HepG2 (cell line): ENCODE results near the gene TNKS1BP1. TPM values are rescaled to one million over a fixed set of nuclear protein-coding genes. Genes with fewer than 3 reads are reported as not detected.
A peak's percentile ranks its signal among the peaks of the same experiment; 100 is the strongest.

Experiments used
- ATAC-seq: fragments of 200-7000 bp; cut with Tn5 transposase; 3 replicates; pipeline ENCODE4 v1.9.1; 2020; ENCODE audit warnings: mild to moderate bottlenecking, moderate library complexity
- BruUV-seq: library from RNA; stranded (reverse); fragments of 400-500 nt; replicated peaks from 2 replicates; lab custom pipeline; 2021; lab: Mats Ljungman, UMichigan
- CTCF ChIA-PET: fragments of 300-600 bp; formaldehyde crosslinking; extraction: SDS; loops from one replicate; lab custom pipeline; 2021; ENCODE audit warnings: low total read pairs, inconsistent platforms, low intra/inter-chr PET ratio; lab: Yijun Ruan, JAX
- POLR2A ChIA-PET: fragments of 350-600 bp; sonication (Branson Sonifier 250); formaldehyde crosslinking; loops from one replicate; lab custom pipeline; 2020; ENCODE audit warnings: antibody characterized with exemption, inconsistent platforms; lab: Yijun Ruan, JAX
- DNase-seq: peaks from one replicate; pipeline ENCODE4 v3.0.0-alpha.2; 2015; ENCODE audit warnings: low spot score
- FAIRE-seq: peaks from 3 replicates; lab custom pipeline; 2011; peaks lifted over from hg19 to GRCh38; lab: Jason Lieb, UNC
- H2AFZ ChIP-seq: one replicate; pipeline ENCODE4 v1.6.1; 2011; ENCODE audit warnings: low read length, inconsistent platforms
- H3K27ac ChIP-seq: fragments of 300-600 bp; 3 replicates; pipeline ENCODE4 v1.8.0; 2011; ENCODE audit warnings: mixed run types, mild to moderate bottlenecking, mixed read lengths, low read length, inconsistent platforms; ENCODE audit not compliant: insufficient read depth; ENCODE audit errors: extremely low read length
- H3K27me3 ChIP-seq, 2 experiments: fragments of 200-600 bp in 1 of 2; 2 replicates in 1 of 2; 3 replicates in 1 of 2; pipeline versions ENCODE4 v1.6.0 to v1.8.0; 2011; ENCODE audit warnings: low read length in 2 of 2, mild to moderate bottlenecking in 2 of 2, moderate library complexity in 2 of 2, inconsistent platforms in 1 of 2; ENCODE audit not compliant: insufficient read depth in 2 of 2, control insufficient read depth in 1 of 2
- H3K36me3 ChIP-seq, 2 experiments: fragments of 200-600 bp in 1 of 2; replicated peaks in 1 of 2; 2 replicates in 1 of 2; 3 replicates in 1 of 2; pipeline versions ENCODE4 v1.5.1 to v1.8.0; 2011; ENCODE audit warnings: low read length in 2 of 2, inconsistent platforms in 1 of 2; ENCODE audit not compliant: insufficient read depth in 2 of 2, control insufficient read depth in 1 of 2
- H3K4me1 ChIP-seq: 2 replicates; pipeline ENCODE4 v1.5.1; 2012; ENCODE audit warnings: low read length, inconsistent platforms; ENCODE audit not compliant: insufficient read depth
- H3K4me2 ChIP-seq: 2 replicates; pipeline ENCODE4 v1.6.0; 2011; ENCODE audit warnings: low read depth, low read length, inconsistent platforms
- H3K4me3 ChIP-seq, 3 experiments: fragments of 200-600 bp in 1 of 3; sonication (generic), shearing (Covaris generic) in 1 of 3; replicated peaks in 1 of 3; 2 replicates each; pipeline ENCODE4 v1.5.1; 2011 to 2016; ENCODE audit warnings: low read length in 3 of 3, inconsistent platforms in 2 of 3, low read depth in 2 of 3, mild to moderate bottlenecking in 2 of 3, control low read depth in 1 of 3, mixed read lengths in 1 of 3; ENCODE audit not compliant: insufficient read depth in 1 of 3
- H3K79me2 ChIP-seq: one replicate; pipeline ENCODE4 v1.6.1; 2011; ENCODE audit warnings: low read length, inconsistent platforms; ENCODE audit not compliant: insufficient read depth
- H3K9ac ChIP-seq: 2 replicates; pipeline ENCODE4 v1.6.0; 2011; ENCODE audit warnings: mild to moderate bottlenecking, low read depth, low read length, inconsistent platforms; ENCODE audit not compliant: insufficient read depth
- H3K9me3 ChIP-seq: 2 replicates; pipeline ENCODE4 v1.5.1; 2012; ENCODE audit warnings: mild to moderate bottlenecking, low read length
- H4K20me1 ChIP-seq: 2 replicates; pipeline ENCODE4 v1.6.0; 2011; ENCODE audit warnings: inconsistent platforms, mild to moderate bottlenecking, low read length, moderate library complexity; ENCODE audit not compliant: insufficient read depth
- ATF1 ChIP-seq: IDR thresholded peaks from 2 replicates; pipeline ENCODE4 v1.6.1; 2016; ENCODE audit warnings: mild to moderate bottlenecking, control low read depth
- ATF7 ChIP-seq, 2 experiments: fragments of 450-650 bp in 1 of 2; sonication (generic) in 1 of 2; formaldehyde crosslinking in 1 of 2; IDR thresholded peaks; 2 replicates each; pipeline versions ENCODE4 v1.4.0 to v1.6.1; 2016 to 2020; ENCODE audit warnings: antibody characterized with exemption in 1 of 2, mild to moderate bottlenecking in 1 of 2, missing genetic modification reagents in 1 of 2
- CEBPB ChIP-seq: IDR thresholded peaks from 2 replicates; pipeline ENCODE4 v1.6.1; 2011; ENCODE audit warnings: low read depth, low read length, improper control_type of control experiment, borderline replicate concordance
- DNMT1 ChIP-seq: sonication (generic); formaldehyde crosslinking; IDR thresholded peaks from 2 replicates; pipeline ENCODE4 v1.5.1; 2020; ENCODE audit warnings: mild to moderate bottlenecking, missing genetic modification reagents
- FUBP1 ChIP-seq: sonication (generic); formaldehyde crosslinking; IDR thresholded peaks from 2 replicates; pipeline ENCODE4 v1.5.1; 2020; ENCODE audit warnings: missing genetic modification reagents, mild to moderate bottlenecking, borderline replicate concordance
- SNAI1 ChIP-seq: sonication (generic); formaldehyde crosslinking; IDR thresholded peaks from 2 replicates; pipeline ENCODE4 v1.5.0; 2020; ENCODE audit warnings: mild to moderate bottlenecking, missing genetic modification reagents, borderline replicate concordance
- STAT5B ChIP-seq: sonication (generic); formaldehyde crosslinking; IDR thresholded peaks from 2 replicates; pipeline ENCODE4 v1.4.0; 2020; ENCODE audit warnings: missing genetic modification reagents
- TBX2 ChIP-seq: sonication (generic); formaldehyde crosslinking; IDR thresholded peaks from 2 replicates; pipeline ENCODE4 v1.5.0; 2020; ENCODE audit warnings: missing genetic modification reagents, mild to moderate bottlenecking, borderline replicate concordance
- ZNF317 ChIP-seq: sonication (generic); formaldehyde crosslinking; IDR thresholded peaks from 2 replicates; pipeline ENCODE4 v1.5.0; 2020; ENCODE audit warnings: mild to moderate bottlenecking, missing genetic modification reagents
- ZSCAN20 ChIP-seq: sonication (generic); formaldehyde crosslinking; IDR thresholded peaks from 2 replicates; pipeline ENCODE4 v1.4.0; 2020; ENCODE audit warnings: missing genetic modification reagents, mild to moderate bottlenecking, borderline replicate concordance
- WGBS: methylation state at CpG from one replicate; pipeline ENCODE4 v1.1.6; 2017; ENCODE audit warnings: low lambda C conversion rate; 5-methylcytosine and 5-hydroxymethylcytosine counted together
- in situ Hi-C: cut with HindIII; loops from 2 replicates; pipeline ENCODE4 v1.10.0; 2017; ENCODE audit warnings: low pct_unique_long_range_greater_than_20kb; ENCODE audit not compliant: extremely low pct_ligation_motif_present
- intact Hi-C: fragments of 100-400 bp; cut with micrococcal nuclease; formaldehyde crosslinking; loops from one replicate; pipeline ENCODE4 v1.10.0; 2022; ENCODE audit not compliant: unreplicated experiment
- polyA plus RNA-seq, 8 experiments: library from polyadenylated mRNA; depleted of rRNA in 3 of 8; stranded (reverse) in 7 of 8; unstranded in 1 of 8; fragments of >200 nt; fragmentation: Illumina TruSeq in 4 of 8; extraction: Trizol in 4 of 8; gene quantifications; 2 replicates each; pipeline versions ENCODE4 v1.2.1 to v1.2.3, GENCODE V29; 2011 to 2016; ENCODE audit warnings: low read depth in 4 of 8, missing spikeins in 1 of 8, mixed read lengths in 1 of 8; ENCODE audit not compliant: insufficient read depth in 1 of 8
- total RNA-seq, 5 experiments: library from RNA; depleted of rRNA; stranded (reverse); fragments of >200 nt; fragmentation: Illumina TruSeq; extraction: Trizol; gene quantifications; 2 replicates each; pipeline ENCODE4 v1.2.3, GENCODE V29; 2016; ENCODE audit warnings: low read depth in 1 of 5
- TF ChIP-seq, protein P1 (sequence below): sonication (generic); formaldehyde crosslinking; IDR thresholded peaks from 2 replicates; pipeline ENCODE4 v1.5.1; 2020; ENCODE audit warnings: missing genetic modification reagents, mild to moderate bottlenecking, borderline replicate concordance

Gene TNKS1BP1
- total and polyA plus RNA-seq, 2 of the 13 experiments (the other 11 are each of a cell fraction or from before 2014, with no cell fraction given): 13.7 to 15.0 TPM

DNA sequence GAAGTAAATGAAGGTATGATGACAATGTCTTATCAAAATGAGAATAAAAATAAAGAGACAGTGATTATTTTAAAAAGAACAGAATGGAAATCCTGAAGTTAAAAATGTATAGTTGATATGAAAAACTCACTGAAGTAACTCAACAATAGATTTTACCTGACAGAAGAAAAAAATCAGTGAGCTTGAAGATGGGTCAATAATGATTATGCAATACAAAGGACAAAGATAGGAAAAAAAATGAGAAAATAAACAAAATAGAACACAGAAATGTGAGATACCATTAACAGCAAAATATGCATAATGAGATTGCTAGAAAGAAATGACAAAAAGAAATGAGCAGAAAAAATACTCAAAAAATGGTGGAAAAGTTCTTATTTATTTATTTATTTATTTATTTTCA is 68.6 kb downstream of the TNKS1BP1 start:
- no peak for FAIRE-seq
- POLR2A ChIA-PET: no interaction called here

DNA sequence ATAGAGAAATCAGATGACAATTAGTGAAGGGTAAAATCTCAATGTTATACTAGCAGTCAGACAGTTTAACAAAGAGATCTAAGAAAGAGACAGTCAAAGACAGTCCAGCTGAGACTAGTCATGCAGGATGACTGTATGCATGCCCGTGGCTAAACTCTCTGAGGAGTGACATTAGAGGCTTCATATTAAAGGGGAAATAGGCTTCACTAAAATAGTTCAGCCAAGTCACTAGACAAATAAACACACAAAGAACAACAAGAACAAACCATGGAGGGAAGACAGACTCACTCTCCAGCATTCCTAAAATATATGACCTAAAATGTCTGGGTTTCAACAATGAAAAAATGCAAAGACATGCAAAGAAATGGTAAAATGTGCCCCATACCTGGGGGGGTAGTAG is 69.1 kb downstream of the TNKS1BP1 start:
- BruUV-seq: no TSS peak
- Histone ChIP-seq H3K27ac (no peak overlapping the region), H3K4me2 (no peak overlapping the region), H3K79me2 (no peaks in the 10 kb centered on the region), H3K4me1 (no peaks in the 10 kb centered on the region), H3K27me3 (no peaks in the 10 kb centered on the region), H3K4me3 (no peak overlapping the region), H3K9me3 (no peaks in the 10 kb centered on the region), H4K20me1 (no peaks in the 10 kb centered on the region), H2AFZ (no peak overlapping the region), H3K36me3 (no peaks in the 10 kb centered on the region), H3K9ac (no peak overlapping the region)
- FAIRE-seq (no peak), ATAC-seq (no peak), DNase-seq (no peak)
- 0% methylated on average over 1 of the region's 1 CpG for WGBS
- intact Hi-C loops: no loop called here
- POLR2A ChIA-PET: no interaction called here
- CTCF ChIA-PET: no interaction called here
- in situ Hi-C loops: no loop called here
- TF ChIP-seq STAT5B (CRISPR knock-in tag): no peak
- TF ChIP-seq, protein P1, sequence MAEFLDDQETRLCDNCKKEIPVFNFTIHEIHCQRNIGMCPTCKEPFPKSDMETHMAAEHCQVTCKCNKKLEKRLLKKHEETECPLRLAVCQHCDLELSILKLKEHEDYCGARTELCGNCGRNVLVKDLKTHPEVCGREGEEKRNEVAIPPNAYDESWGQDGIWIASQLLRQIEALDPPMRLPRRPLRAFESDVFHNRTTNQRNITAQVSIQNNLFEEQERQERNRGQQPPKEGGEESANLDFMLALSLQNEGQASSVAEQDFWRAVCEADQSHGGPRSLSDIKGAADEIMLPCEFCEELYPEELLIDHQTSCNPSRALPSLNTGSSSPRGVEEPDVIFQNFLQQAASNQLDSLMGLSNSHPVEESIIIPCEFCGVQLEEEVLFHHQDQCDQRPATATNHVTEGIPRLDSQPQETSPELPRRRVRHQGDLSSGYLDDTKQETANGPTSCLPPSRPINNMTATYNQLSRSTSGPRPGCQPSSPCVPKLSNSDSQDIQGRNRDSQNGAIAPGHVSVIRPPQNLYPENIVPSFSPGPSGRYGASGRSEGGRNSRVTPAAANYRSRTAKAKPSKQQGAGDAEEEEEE (CRISPR knock-in tag): no peak
- no peak for TF ChIP-seq SNAI1 (CRISPR knock-in tag)

More for the DNA sequence above, 68.6 kb downstream of the TNKS1BP1 start:
- Histone ChIP-seq H3K4me3 (no peak overlapping the region), H3K27me3 (no peaks in the 10 kb centered on the region), H3K79me2 (no peaks in the 10 kb centered on the region)
- ATAC-seq (no peak), DNase-seq (no peak)
- no TSS peak for BruUV-seq
- TF ChIP-seq TBX2 (no peak), CEBPB (peak; percentile 22; the same call in 1 of the 2 replicates), ZNF317 (CRISPR knock-in tag) (no peak), ATF1 (CRISPR knock-in tag) (no peak), DNMT1 (CRISPR knock-in tag) (no peak), ATF7 (IDR thresholded peaks at IDR 0.05) (peak; percentile 31; the same call in 1 of the 2 replicates), ATF7 (CRISPR knock-in tag; IDR thresholded peaks at IDR 0.05) (no peak), ZSCAN20 (no peak), FUBP1 (CRISPR knock-in tag) (no peak)
- TF ChIP-seq, all 625 proteins: peak for 2
- in situ Hi-C loops: no loop called here
- H2AFZ ChIP-seq: no peak overlapping the region
- no peaks in the 10 kb centered on the region for H3K9me3 ChIP-seq
- intact Hi-C loops: no loop called here
- H3K27ac ChIP-seq: no peak overlapping the region
- no peak overlapping the region for H3K9ac ChIP-seq
- no peaks in the 10 kb centered on the region for H3K4me1 ChIP-seq
- no peak overlapping the region for H3K4me2 ChIP-seq
- H3K36me3 ChIP-seq: no peaks in the 10 kb centered on the region
- no peaks in the 10 kb centered on the region for H4K20me1 ChIP-seq
- CTCF ChIA-PET: no interaction called here
